ENCODE data around the gene FBXW9. TPM values are rescaled to one million over a fixed set of nuclear protein-coding genes. Genes with fewer than 3 reads are reported as not detected.

FBXW9 gene
- total and polyA plus RNA-seq, 11 donors: 1.0 to 5.0 (median 2.4) TPM

DNA sequence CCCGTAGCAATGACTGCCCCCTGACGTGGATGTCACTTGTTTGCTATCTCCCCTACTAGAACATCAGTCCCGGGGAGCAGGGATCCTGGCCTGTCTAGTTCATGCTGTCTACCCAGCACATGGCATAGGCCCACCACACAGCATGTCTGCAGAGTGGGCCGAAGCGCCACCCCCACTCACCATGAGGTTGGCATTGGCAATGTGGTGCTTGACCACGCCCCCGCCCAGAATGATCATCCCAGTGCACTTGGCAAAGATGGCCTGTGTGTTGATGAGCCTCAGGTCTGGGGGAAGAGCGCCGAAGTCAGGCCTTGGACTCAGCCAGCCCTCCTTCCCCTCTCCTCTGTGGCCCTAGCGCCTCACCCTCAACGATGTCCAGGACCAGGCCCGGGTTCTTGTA is 19.5 kb downstream of the FBXW9 start:
- ATAC-seq (no peak), DNase-seq (no peak)
- 75 to 89% (median 89%) methylated on average over 6 to 12 of the region's 12 CpGs for WGBS, 4 donors

GRCh38 chr19:12676384-12676792 is 20.0 kb downstream of the FBXW9 start:
- no peaks in the 10 kb centered on the region for H3K9me3 ChIP-seq
- ATAC-seq: peak in 3 of 4 donors; percentile 38 to 51 (median 44)
- peaks cover 0 to 88% (median 78%) of the 10 kb centered on the region in 9 donors for H3K36me3 ChIP-seq
- no peak overlapping the region for H3K4me3 ChIP-seq
- WGBS, 4 donors: 19 to 37% (median 28%) methylated on average over 4 of the region's 4 CpGs
- H3K4me1 ChIP-seq: peaks cover 0 to 19% (median 8%) of the 10 kb centered on the region in 12 donors
- H3K27me3 ChIP-seq: no peaks in the 10 kb centered on the region
- no peak overlapping the region for H3K27ac ChIP-seq
- intact Hi-C loops (cut with DNase I): loop anchor here in 4 of 10 donors (5.0 to 10.0 kb wide), 3 partner anchors 114 to 171 kb away; no protein-coding TSS in a partner anchor
- no peak for TF ChIP-seq POLR2A (IDR thresholded peaks at IDR 0.05)
- TF ChIP-seq, protein P1, sequence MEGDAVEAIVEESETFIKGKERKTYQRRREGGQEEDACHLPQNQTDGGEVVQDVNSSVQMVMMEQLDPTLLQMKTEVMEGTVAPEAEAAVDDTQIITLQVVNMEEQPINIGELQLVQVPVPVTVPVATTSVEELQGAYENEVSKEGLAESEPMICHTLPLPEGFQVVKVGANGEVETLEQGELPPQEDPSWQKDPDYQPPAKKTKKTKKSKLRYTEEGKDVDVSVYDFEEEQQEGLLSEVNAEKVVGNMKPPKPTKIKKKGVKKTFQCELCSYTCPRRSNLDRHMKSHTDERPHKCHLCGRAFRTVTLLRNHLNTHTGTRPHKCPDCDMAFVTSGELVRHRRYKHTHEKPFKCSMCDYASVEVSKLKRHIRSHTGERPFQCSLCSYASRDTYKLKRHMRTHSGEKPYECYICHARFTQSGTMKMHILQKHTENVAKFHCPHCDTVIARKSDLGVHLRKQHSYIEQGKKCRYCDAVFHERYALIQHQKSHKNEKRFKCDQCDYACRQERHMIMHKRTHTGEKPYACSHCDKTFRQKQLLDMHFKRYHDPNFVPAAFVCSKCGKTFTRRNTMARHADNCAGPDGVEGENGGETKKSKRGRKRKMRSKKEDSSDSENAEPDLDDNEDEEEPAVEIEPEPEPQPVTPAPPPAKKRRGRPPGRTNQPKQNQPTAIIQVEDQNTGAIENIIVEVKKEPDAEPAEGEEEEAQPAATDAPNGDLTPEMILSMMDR (IDR thresholded peaks at IDR 0.05): peak; percentile 67 to 85 (median 80)
- peak; percentile 73 to 88 (median 82) for DNase-seq

More for the DNA sequence above, 19.5 kb downstream of the FBXW9 start:
- H3K4me1 ChIP-seq: peaks cover 0 to 19% (median 7%) of the 10 kb centered on the region in 12 donors
- H3K36me3 ChIP-seq: peaks cover 0 to 83% (median 76%) of the 10 kb centered on the region in 9 donors
- intact Hi-C loops (cut with DNase I): loop anchor here in 4 of 10 donors (5.0 to 10.0 kb wide), 3 partner anchors 115 to 170 kb away; no protein-coding TSS in a partner anchor
- no peaks in the 10 kb centered on the region for H3K9me3 ChIP-seq
- H3K4me3 ChIP-seq: no peak overlapping the region
- H3K27ac ChIP-seq: no peak overlapping the region
- no peaks in the 10 kb centered on the region for H3K27me3 ChIP-seq
- TF ChIP-seq POLR2A (IDR thresholded peaks at IDR 0.05): no peak
- TF ChIP-seq, protein P1 (IDR thresholded peaks at IDR 0.05): no peak

- Histone ChIP-seq H3K36me3 (peaks cover 0 to 88% (median 78%) of the 10 kb centered on the region in 9 donors), H3K9me3 (no peaks in the 10 kb centered on the region), H3K27me3 (no peaks in the 10 kb centered on the region), H3K27ac (no peak overlapping the region), H3K4me3 (no peak overlapping the region), H3K4me1 (peaks cover 0 to 16% (median 7%) of the 10 kb centered on the region in 12 donors)
- DNase-seq: no peak
- 77 to 92% (median 91%) methylated on average over 9 to 15 of the region's 15 CpGs for WGBS, 4 donors
- TF ChIP-seq POLR2A (IDR thresholded peaks at IDR 0.05): no peak
- TF ChIP-seq, protein P1 (IDR thresholded peaks at IDR 0.05): no peak
- intact Hi-C loops (cut with DNase I): loop anchor here in 4 of 10 donors (5.0 to 10.0 kb wide), 3 partner anchors 114 to 171 kb away; no protein-coding TSS in a partner anchor
- ATAC-seq: peak in 1 of 4 donors; percentile 7
Measured at GRCh38 chr19:12675940-12676339, 20.5 kb downstream of the FBXW9 start.

DNA sequence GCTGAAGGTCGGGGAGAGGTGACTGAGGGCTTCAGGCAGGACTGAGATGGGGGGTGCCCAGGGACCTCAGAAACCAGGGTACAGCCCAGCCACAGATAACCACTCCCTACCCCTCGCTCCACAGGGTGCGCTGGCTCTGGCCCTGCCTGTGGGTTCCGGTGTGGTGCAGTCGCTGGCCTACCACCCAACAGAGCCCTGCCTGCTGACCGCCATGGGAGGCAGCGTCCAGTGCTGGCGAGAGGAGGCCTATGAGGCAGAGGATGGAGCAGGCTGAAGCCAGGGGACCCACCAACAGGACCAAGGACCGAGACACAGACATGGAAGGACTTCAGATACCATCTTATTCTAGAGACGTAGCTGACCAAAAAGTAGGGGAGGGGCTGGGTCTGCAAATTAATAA is 21.0 kb downstream of the FBXW9 start:
- 87 to 95% (median 92%) methylated on average over 10 of the region's 10 CpGs for WGBS, 4 donors
- Histone ChIP-seq H3K36me3 (peaks cover 0 to 88% (median 78%) of the 10 kb centered on the region in 9 donors), H3K4me1 (peaks cover 2 to 15% (median 8%) of the 10 kb centered on the region in 12 donors), H3K27ac (no peak overlapping the region), H3K9me3 (no peaks in the 10 kb centered on the region), H3K4me3 (no peak overlapping the region), H3K27me3 (no peaks in the 10 kb centered on the region)
- TF ChIP-seq, protein P1 (IDR thresholded peaks at IDR 0.05): no peak
- no peak for TF ChIP-seq POLR2A (IDR thresholded peaks at IDR 0.05)
- ATAC-seq (no peak), DNase-seq (no peak)
- intact Hi-C loops (cut with DNase I): loop anchor here in 4 of 10 donors (5.0 to 10.0 kb wide), 3 partner anchors 113 to 172 kb away; no protein-coding TSS in a partner anchor
